HG02943 (cell line): ENCODE measurements around the gene PADI3.

Experiments used
- ATAC-seq: cut with Tn5 transposase; IDR thresholded peaks from one replicate; pipeline ENCODE4 v1.9.1; 2021; ENCODE audit warnings: mild to moderate bottlenecking, low read depth, moderate library complexity; ENCODE audit not compliant: unreplicated experiment

Gene PADI3

GRCh38 chr1:17295292-17295691, 46.4 kb downstream of the PADI3 start:
- no peak for ATAC-seq

- no peak for ATAC-seq
These were observed 47.2 kb downstream of the PADI3 start for GRCh38 chr1:17296086-17296485.

GRCh38 chr1:17297991-17298390, 49.1 kb downstream of the PADI3 start:
- no peak for ATAC-seq

GRCh38 chr1:17301767-17302166, 52.9 kb downstream of the PADI3 start:
- no peak for ATAC-seq

- ATAC-seq, result no peak
These were observed 55.4 kb downstream of the PADI3 start for GRCh38 chr1:17304151-17304825.

GRCh38 chr1:17304826-17305175, 55.9 kb downstream of the PADI3 start:
- no peak for ATAC-seq

- ATAC-seq, result no peak
These were observed 56.7 kb downstream of the PADI3 start for GRCh38 chr1:17305576-17306095.

GRCh38 chr1:17306407-17306806, 57.5 kb downstream of the PADI3 start:
- ATAC-seq, result no peak

GRCh38 chr1:17306921-17307320, 58.0 kb downstream of the PADI3 start:
- no peak for ATAC-seq

- ATAC-seq, result no peak
These were observed 58.4 kb downstream of the PADI3 start for GRCh38 chr1:17307329-17307728.

- ATAC-seq, result no peak
These were observed 59.0 kb downstream of the PADI3 start, which contains the start of gene PADI4 for GRCh38 chr1:17307946-17308345. Gene PADI4, plus strand, starts transcription at chr1:17308197. Its CDS starts 26 bp downstream, at chr1:17308223.

GRCh38 chr1:17308593-17308992, 59.7 kb downstream of the PADI3 start:
- ATAC-seq, result no peak

- ATAC-seq, result no peak
These were observed 60.6 kb downstream of the PADI3 start for GRCh38 chr1:17309426-17310067.

- no peak for ATAC-seq
These were observed 61.3 kb downstream of the PADI3 start for GRCh38 chr1:17310068-17310640.

- ATAC-seq, result no peak
These were observed 64.8 kb downstream of the PADI3 start for GRCh38 chr1:17313530-17314309.

- ATAC-seq, result no peak
These were observed 65.6 kb downstream of the PADI3 start for GRCh38 chr1:17314491-17314971.

GRCh38 chr1:17315542-17316130, 66.7 kb downstream of the PADI3 start:
- ATAC-seq, result no peak

GRCh38 chr1:17316704-17317103, 67.8 kb downstream of the PADI3 start:
- ATAC-seq, result no peak

- ATAC-seq, result no peak
These were observed 69.4 kb downstream of the PADI3 start for GRCh38 chr1:17318262-17318661.

- no peak for ATAC-seq
These were observed 70.9 kb downstream of the PADI3 start for GRCh38 chr1:17319561-17320350.
